Stimulated activated CD4-positive, alpha-beta T cell treated with anti-CD3 and anti-CD28 coated beads, Interleukin-15, amount 100 ng/mL, for 24 hours (primary cell): ENCODE measurements around the gene GRAMD4.
"Not testable (repeated sequence)": the region's sequence is repeated elsewhere in the genome, so short reads cannot be mapped to it uniquely, and the experiment has no call there.

ENCODE experiments used
- DNase-seq: peaks from one replicate; pipeline ENCODE4 v3.0.0-alpha.2; 2020

The GRAMD4 gene

GRCh38 chr22:46621243-46621930 is 1.2 kb downstream of the GRAMD4 start:
- not testable (repeated sequence) for DNase-seq

- DNase-seq: no peak
Observed at GRCh38 chr22:46622081-46622521, 1.9 kb downstream of the GRAMD4 start.

- DNase-seq: no peak
Observed at GRCh38 chr22:46625113-46625842, 5.1 kb downstream of the GRAMD4 start.

- DNase-seq: no peak
Observed at GRCh38 chr22:46625843-46626349, 5.7 kb downstream of the GRAMD4 start.

- DNase-seq: no peak
Observed at GRCh38 chr22:46626356-46626755, 6.2 kb downstream of the GRAMD4 start.

GRCh38 chr22:46626911-46627805 is 7.0 kb downstream of the GRAMD4 start:
- DNase-seq: no peak

- no peak for DNase-seq
Observed at GRCh38 chr22:46627806-46628482, 7.8 kb downstream of the GRAMD4 start.

- DNase-seq: no peak
Observed at GRCh38 chr22:46628756-46629155, 8.6 kb downstream of the GRAMD4 start.

- no peak for DNase-seq
Observed at GRCh38 chr22:46629291-46629690, 9.1 kb downstream of the GRAMD4 start.

- no peak for DNase-seq
Observed at GRCh38 chr22:46631113-46631512, 10.9 kb downstream of the GRAMD4 start.

- no peak for DNase-seq
Observed at GRCh38 chr22:46632646-46633249, 12.6 kb downstream of the GRAMD4 start.

- no peak for DNase-seq
Observed at GRCh38 chr22:46633334-46633890, 13.2 kb downstream of the GRAMD4 start.

- DNase-seq: no peak
Observed at GRCh38 chr22:46634011-46634699, 14.0 kb downstream of the GRAMD4 start.

GRCh38 chr22:46634973-46635685 is 14.9 kb downstream of the GRAMD4 start:
- not testable (repeated sequence) for DNase-seq

- no peak for DNase-seq
Observed at GRCh38 chr22:46635756-46636155, 15.6 kb downstream of the GRAMD4 start.

GRCh38 chr22:46636221-46637002 is 16.2 kb downstream of the GRAMD4 start:
- DNase-seq: no peak

- no peak for DNase-seq
Observed at GRCh38 chr22:46637711-46638600, 17.8 kb downstream of the GRAMD4 start.

- no peak for DNase-seq
Observed at GRCh38 chr22:46638601-46639431, 18.6 kb downstream of the GRAMD4 start.
